Measurements from ENCODE around the gene MBD3L5. TPM values are rescaled to one million over a fixed set of nuclear protein-coding genes. Genes with fewer than 3 reads are reported as not detected.
"Not testable (repeated sequence)": the region's sequence is repeated elsewhere in the genome, so short reads cannot be mapped to it uniquely, and the experiment has no call there.

Gene MBD3L5
- total RNA-seq, 1 donor from 2014 or later = not detected

DNA sequence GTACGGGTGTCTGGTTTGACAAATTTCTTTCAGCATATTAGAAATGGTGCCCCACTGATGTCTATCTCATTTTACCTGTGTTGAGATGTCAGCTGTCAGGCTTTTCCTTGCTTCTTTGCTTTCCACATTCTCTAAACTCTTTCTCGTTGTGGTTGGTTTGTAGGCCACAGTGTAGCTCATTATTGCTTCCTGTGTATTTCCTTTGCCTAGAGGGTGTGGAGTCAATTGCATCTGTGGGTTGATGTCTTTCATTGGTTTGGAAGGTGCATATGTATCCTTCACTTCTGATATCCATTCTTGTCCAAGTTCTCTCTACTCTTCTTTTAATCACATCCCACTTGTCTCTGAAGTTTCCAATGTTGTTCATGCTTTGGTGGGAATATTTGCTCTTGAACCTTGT, 11.2 kb downstream of the MBD3L5 start:
- H3K4me3 Mint-ChIP-seq; H3K27ac ChIP-seq; H3K9me3 ChIP-seq (ENCODE audit: low read depth); H3K9ac ChIP-seq; H3K27ac Mint-ChIP-seq; H3K4me3 ChIP-seq; H3K27me3 Mint-ChIP-seq (ENCODE audit: insufficient read depth, low read depth); H3K4me1 ChIP-seq; H3K36me3 Mint-ChIP-seq; H3K36me3 ChIP-seq; H3K4me1 Mint-ChIP-seq; H3K9me3 Mint-ChIP-seq; H2AFZ ChIP-seq (replicated peaks); H3K79me2 ChIP-seq (ENCODE audit: low read depth); DNase-seq (ENCODE audit: low spot score); H3K4me2 ChIP-seq; H3F3A ChIP-seq (ENCODE audit: low read depth); H3K27me3 ChIP-seq; H4K20me1 ChIP-seq (ENCODE audit: low read depth): not testable (repeated sequence)

DNA sequence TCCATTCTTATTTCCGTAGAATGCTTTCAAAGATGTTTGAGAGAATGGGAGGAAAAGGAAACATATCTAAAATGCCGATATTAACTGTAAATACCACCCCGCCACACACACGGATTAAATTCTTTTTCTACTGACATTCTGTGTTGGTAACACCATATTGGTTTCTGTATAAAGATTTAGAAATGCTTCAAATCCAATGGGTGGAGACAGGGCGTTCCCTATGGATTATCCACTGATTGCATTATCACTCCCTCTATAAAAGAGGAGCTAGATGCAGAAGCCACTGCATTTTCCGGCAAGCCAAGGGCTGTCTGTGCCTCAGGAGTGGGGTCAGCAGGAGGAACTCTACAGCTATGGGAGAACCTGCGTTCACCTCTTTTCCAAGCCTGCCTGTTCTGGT, 18.6 kb downstream of the MBD3L5 start, which contains the start of gene MBD3L2:
Gene MBD3L2 (plus strand): TSS at position 301 of the 400 bp plus-strand sequence. CDS start 53 bp downstream, at position 354.
- not testable (repeated sequence) for H3K4me3 Mint-ChIP-seq; H3K4me2 ChIP-seq; H3K79me2 ChIP-seq (ENCODE audit: low read depth); H3K27ac Mint-ChIP-seq; H2AFZ ChIP-seq (replicated peaks); H3K27me3 ChIP-seq; H3K27me3 Mint-ChIP-seq (ENCODE audit: insufficient read depth, low read depth); H3K4me1 ChIP-seq; H4K20me1 ChIP-seq (ENCODE audit: low read depth); H3K4me1 Mint-ChIP-seq; H3K27ac ChIP-seq; H3K9me3 Mint-ChIP-seq; H3K9ac ChIP-seq; DNase-seq (ENCODE audit: low spot score); H3K4me3 ChIP-seq; H3K36me3 ChIP-seq; H3F3A ChIP-seq (ENCODE audit: low read depth); H3K36me3 Mint-ChIP-seq; H3K9me3 ChIP-seq (ENCODE audit: low read depth)

DNA sequence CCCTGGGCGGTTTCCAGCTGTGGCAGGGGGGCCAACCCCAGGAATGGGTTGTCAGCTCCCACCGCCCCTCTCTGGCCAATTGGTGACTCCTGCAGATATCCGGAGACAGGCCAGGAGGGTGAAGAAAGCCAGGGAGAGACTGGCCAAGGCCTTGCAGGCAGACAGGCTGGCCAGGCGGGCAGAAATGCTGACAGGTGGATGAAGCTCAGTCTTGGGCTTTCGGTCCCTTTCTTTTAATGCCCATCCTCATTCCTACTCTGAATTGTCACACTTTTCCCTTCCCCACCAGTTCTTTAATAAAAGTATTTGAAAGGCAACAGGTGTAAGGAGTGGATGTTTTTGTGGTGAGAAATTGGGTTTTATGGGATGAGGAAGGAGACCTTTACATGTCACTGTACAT, 21.0 kb downstream of the MBD3L5 start:
- H3K9me3 ChIP-seq (ENCODE audit: low read depth); H3K27ac ChIP-seq; H3K4me3 Mint-ChIP-seq; H3K36me3 Mint-ChIP-seq; H3K4me1 ChIP-seq; DNase-seq (ENCODE audit: low spot score); H3K4me3 ChIP-seq; H3F3A ChIP-seq (ENCODE audit: low read depth); H4K20me1 ChIP-seq (ENCODE audit: low read depth); H3K27me3 ChIP-seq; H3K4me1 Mint-ChIP-seq; H3K9ac ChIP-seq; H3K79me2 ChIP-seq (ENCODE audit: low read depth); H3K27me3 Mint-ChIP-seq (ENCODE audit: insufficient read depth, low read depth); H2AFZ ChIP-seq (replicated peaks); H3K4me2 ChIP-seq; H3K27ac Mint-ChIP-seq; H3K36me3 ChIP-seq; H3K9me3 Mint-ChIP-seq: not testable (repeated sequence)

DNA sequence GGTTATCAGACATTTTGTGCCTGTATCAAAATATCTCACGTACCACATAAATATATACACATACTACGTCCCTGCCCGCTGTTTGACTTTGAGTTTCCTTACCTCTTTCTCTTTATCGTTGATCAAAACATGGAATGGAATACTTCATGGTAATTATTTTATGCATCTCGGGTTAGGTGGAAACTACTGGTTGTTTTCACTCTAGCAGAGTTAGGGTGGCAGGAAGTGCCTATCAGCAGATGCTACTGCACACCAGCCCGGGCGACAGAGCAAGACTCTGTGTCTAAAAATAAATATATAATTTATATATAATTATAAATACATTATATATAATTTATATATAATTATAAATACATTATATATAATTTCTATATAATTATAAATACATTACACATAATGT, 22.5 kb downstream of the MBD3L5 start:
- H3K4me1 Mint-ChIP-seq, H3K4me2 ChIP-seq, H3K9me3 Mint-ChIP-seq: not testable (repeated sequence)

DNA sequence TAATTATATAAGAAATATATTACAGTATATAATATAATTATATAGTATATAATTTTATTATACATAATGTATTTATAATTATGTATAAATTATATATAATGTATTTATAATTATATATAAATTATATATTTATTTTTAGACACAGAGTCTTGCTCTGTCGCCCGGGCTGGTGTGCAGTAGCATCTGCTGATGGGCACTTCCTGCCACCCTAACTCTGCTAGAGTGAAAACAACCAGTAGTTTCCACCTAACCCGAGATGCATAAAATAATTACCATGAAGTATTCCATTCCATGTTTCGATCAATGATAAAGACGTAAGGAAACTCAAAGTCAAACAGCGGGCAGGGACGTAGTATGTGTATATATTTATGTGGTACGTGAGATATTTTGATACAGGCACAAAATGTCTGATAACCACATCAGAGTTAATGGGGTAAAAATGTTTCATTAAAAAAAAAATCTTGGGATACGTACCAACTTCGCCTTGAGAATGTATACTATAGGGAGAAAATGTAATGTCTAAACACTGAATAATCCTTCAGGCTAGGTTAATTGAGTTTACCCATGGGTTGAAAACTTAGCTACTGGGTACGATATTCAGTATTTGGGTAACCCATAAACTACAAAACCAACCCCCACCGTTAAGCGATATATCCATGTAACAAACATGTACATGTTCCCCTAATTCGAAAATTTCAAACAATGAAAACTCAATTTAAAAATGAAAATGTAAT, 24.4 kb downstream of the MBD3L5 start:
- H3K4me1 Mint-ChIP-seq; H2AFZ ChIP-seq (replicated peaks); H3K9ac ChIP-seq; DNase-seq (ENCODE audit: low spot score); H3K9me3 ChIP-seq (ENCODE audit: low read depth); H3K27me3 ChIP-seq; H3K4me1 ChIP-seq; H3K4me2 ChIP-seq; H3K36me3 ChIP-seq; H3K9me3 Mint-ChIP-seq; H3K36me3 Mint-ChIP-seq; H3K79me2 ChIP-seq (ENCODE audit: low read depth); H3K27ac Mint-ChIP-seq; H3K4me3 ChIP-seq; H4K20me1 ChIP-seq (ENCODE audit: low read depth); H3K4me3 Mint-ChIP-seq; H3K27me3 Mint-ChIP-seq (ENCODE audit: insufficient read depth, low read depth); H3F3A ChIP-seq (ENCODE audit: low read depth); H3K27ac ChIP-seq: not testable (repeated sequence)

More for the DNA sequence above, 22.5 kb downstream of the MBD3L5 start:
- H4K20me1 ChIP-seq (ENCODE audit: low read depth); H2AFZ ChIP-seq (replicated peaks); H3K27me3 Mint-ChIP-seq (ENCODE audit: insufficient read depth, low read depth); H3K27ac Mint-ChIP-seq; H3K9ac ChIP-seq; DNase-seq (ENCODE audit: low spot score); H3K4me1 ChIP-seq; H3K36me3 Mint-ChIP-seq; H3K79me2 ChIP-seq (ENCODE audit: low read depth); H3K9me3 ChIP-seq (ENCODE audit: low read depth); H3K27me3 ChIP-seq; H3F3A ChIP-seq (ENCODE audit: low read depth); H3K27ac ChIP-seq; H3K4me3 ChIP-seq; H3K4me3 Mint-ChIP-seq; H3K36me3 ChIP-seq: not testable (repeated sequence)

DNA sequence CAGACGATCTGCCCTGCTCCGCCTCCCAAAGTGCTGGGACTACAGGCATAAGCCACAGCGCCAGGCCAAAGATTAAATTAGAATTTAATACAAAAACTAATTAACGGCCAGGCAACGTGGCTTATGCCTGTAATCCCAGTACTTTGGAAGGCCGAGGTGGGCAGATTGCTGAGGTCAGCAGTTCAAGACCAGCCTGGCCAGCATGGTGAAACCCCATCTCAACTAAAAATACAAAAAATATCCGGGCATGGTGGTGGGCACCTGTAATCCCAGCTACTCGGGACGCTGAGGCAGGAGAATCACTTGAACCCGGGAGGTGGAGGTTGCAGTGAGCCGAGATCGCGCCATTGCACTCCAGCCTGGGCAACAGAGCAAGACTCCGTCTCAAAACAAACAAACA, 25.3 kb downstream of the MBD3L5 start:
- H3K36me3 Mint-ChIP-seq; H3K4me1 ChIP-seq; H3K9ac ChIP-seq; H3K9me3 ChIP-seq (ENCODE audit: low read depth); H4K20me1 ChIP-seq (ENCODE audit: low read depth); H3K4me3 ChIP-seq; H3K27me3 Mint-ChIP-seq (ENCODE audit: insufficient read depth, low read depth); H3K27me3 ChIP-seq; H3K79me2 ChIP-seq (ENCODE audit: low read depth); H3K27ac ChIP-seq; H3F3A ChIP-seq (ENCODE audit: low read depth); DNase-seq (ENCODE audit: low spot score); H3K4me2 ChIP-seq; H2AFZ ChIP-seq (replicated peaks); H3K4me1 Mint-ChIP-seq; H3K9me3 Mint-ChIP-seq; H3K36me3 ChIP-seq; H3K27ac Mint-ChIP-seq; H3K4me3 Mint-ChIP-seq: not testable (repeated sequence)

DNA sequence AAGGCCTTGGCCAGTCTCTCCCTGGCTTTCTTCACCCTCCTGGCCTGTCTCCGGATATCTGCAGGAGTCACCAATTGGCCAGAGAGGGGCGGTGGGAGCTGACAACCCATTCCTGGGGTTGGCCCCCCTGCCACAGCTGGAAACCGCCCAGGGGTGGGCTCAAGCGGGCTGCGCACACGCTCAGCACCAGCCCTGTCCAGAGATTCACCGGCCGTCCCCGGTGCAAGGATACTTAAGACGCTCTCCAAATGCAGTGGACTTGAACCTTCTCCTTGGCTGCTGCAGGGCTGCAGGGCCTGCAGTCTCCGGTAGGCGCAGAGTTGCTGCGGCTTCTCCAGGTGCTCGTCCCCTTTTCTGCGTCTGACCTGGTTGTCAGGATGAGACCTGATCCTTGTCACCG, 26.0 kb downstream of the MBD3L5 start:
- H3K4me1 ChIP-seq; H3K79me2 ChIP-seq (ENCODE audit: low read depth); H3K27me3 Mint-ChIP-seq (ENCODE audit: insufficient read depth, low read depth); H3K36me3 ChIP-seq; H3K4me3 Mint-ChIP-seq; H3K4me2 ChIP-seq; H3K9me3 ChIP-seq (ENCODE audit: low read depth); H3K36me3 Mint-ChIP-seq; H3F3A ChIP-seq (ENCODE audit: low read depth); H2AFZ ChIP-seq (replicated peaks); H3K27me3 ChIP-seq; H4K20me1 ChIP-seq (ENCODE audit: low read depth); H3K27ac Mint-ChIP-seq; H3K9ac ChIP-seq; H3K4me1 Mint-ChIP-seq; H3K9me3 Mint-ChIP-seq; H3K4me3 ChIP-seq; H3K27ac ChIP-seq; DNase-seq (ENCODE audit: low spot score): not testable (repeated sequence)

DNA sequence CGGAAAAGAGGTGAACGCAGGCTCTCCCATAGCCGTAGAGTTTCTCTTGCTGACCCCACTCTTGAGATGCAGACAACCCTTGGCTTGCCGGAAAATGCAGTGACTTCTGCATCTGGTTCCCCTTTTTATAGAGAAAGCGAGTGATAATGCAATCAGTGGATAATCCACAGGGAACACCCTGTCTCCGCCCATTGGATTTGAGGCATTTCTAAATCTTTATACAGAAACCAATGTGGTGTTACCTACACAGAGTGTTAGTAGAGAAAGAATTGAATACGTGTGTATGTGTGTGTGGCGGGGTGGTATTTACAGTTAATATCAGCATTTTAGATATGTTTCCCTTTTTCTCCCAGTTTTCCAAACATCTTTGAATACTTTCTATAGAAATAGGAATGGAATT, 28.2 kb downstream of the MBD3L5 start, which contains the start of gene MBD3L3:
Gene MBD3L3 (minus strand): TSS at position 101 of the 400 bp plus-strand sequence. CDS start 71 bp downstream, at position 30.
- peaks cover 12% of the 10 kb centered on the region for H3F3A ChIP-seq (ENCODE audit: low read depth)
- not testable (repeated sequence) for H3K4me3 ChIP-seq; H3K4me1 ChIP-seq; H3K4me3 Mint-ChIP-seq; H3K9ac ChIP-seq; H3K36me3 ChIP-seq; H3K27me3 Mint-ChIP-seq (ENCODE audit: insufficient read depth, low read depth); H3K9me3 ChIP-seq (ENCODE audit: low read depth); H3K79me2 ChIP-seq (ENCODE audit: low read depth); H4K20me1 ChIP-seq (ENCODE audit: low read depth); DNase-seq (ENCODE audit: low spot score); H3K4me2 ChIP-seq; H3K36me3 Mint-ChIP-seq; H3K27ac ChIP-seq; H3K4me1 Mint-ChIP-seq; H3K27ac Mint-ChIP-seq; H3K27me3 ChIP-seq; H2AFZ ChIP-seq (replicated peaks); H3K9me3 Mint-ChIP-seq
